KMS-11 (cell line): ENCODE measurements around the gene HOXC9.

Experiments
- H2AFZ ChIP-seq: fragments of 200-600 bp; sonication (generic); 2 replicates; pipeline ENCODE4 v1.6.1; 2016; ENCODE audit warnings: antibody characterized with exemption, mixed run types, low read depth
- H3K27ac ChIP-seq: fragments of 200-600 bp; sonication (generic); 2 replicates; pipeline ENCODE4 v1.6.1; 2016; ENCODE audit warnings: mild to moderate bottlenecking, mixed run types
- H3K27me3 ChIP-seq: fragments of 200-600 bp; sonication (generic); 2 replicates; pipeline ENCODE4 v1.6.1; 2017; ENCODE audit warnings: mild to moderate bottlenecking, low read depth, mixed run types, moderate library complexity; ENCODE audit not compliant: insufficient read depth
- H3K36me3 ChIP-seq: fragments of 200-600 bp; sonication (generic); 2 replicates; pipeline ENCODE4 v1.6.1; 2017; ENCODE audit warnings: mild to moderate bottlenecking, mixed run types; ENCODE audit not compliant: insufficient read depth
- H3K4me1 ChIP-seq: fragments of 200-600 bp; sonication (generic); 2 replicates; pipeline ENCODE4 v1.6.1; 2016; ENCODE audit warnings: mild to moderate bottlenecking, low read depth, mixed run types; ENCODE audit not compliant: poor library complexity, severe bottlenecking
- H3K4me2 ChIP-seq: fragments of 200-600 bp; sonication (generic); 2 replicates; pipeline ENCODE4 v1.7.0; 2016; ENCODE audit warnings: mild to moderate bottlenecking, mixed run types
- H3K4me3 ChIP-seq: fragments of 200-600 bp; sonication (generic); IDR thresholded peaks from 2 replicates; pipeline ENCODE4 v1.6.1; 2017; ENCODE audit warnings: low read depth, low read length, mixed read lengths; ENCODE audit not compliant: insufficient read depth
- H3K79me2 ChIP-seq: fragments of 200-600 bp; sonication (generic); 2 replicates; pipeline ENCODE4 v1.6.1; 2016; ENCODE audit warnings: low read depth, mixed run types; ENCODE audit not compliant: insufficient read depth
- H3K9ac ChIP-seq: fragments of 200-600 bp; sonication (generic); 2 replicates; pipeline ENCODE4 v1.6.1; 2016; ENCODE audit warnings: mild to moderate bottlenecking, mixed run types
- H4K20me1 ChIP-seq: fragments of 200-600 bp; sonication (generic); 2 replicates; pipeline ENCODE4 v1.6.1; 2016; ENCODE audit warnings: mild to moderate bottlenecking, mixed run types; ENCODE audit not compliant: insufficient read depth
- TF ChIP-seq, protein P1 (sequence below): fragments of 200-600 bp; sonication (generic); conservative IDR thresholded peaks from 2 replicates; pipeline ENCODE4 v1.6.1; 2017; ENCODE audit warnings: low read depth, mild to moderate bottlenecking, antibody characterized with exemption, low read length, moderate library complexity, mixed read lengths

HOXC9 gene

GRCh38 chr12:54033106-54033979 is 33.4 kb downstream of the HOXC9 start:
- H4K20me1 ChIP-seq, result no peaks in the 10 kb centered on the region
- no peak overlapping the region for H3K4me2 ChIP-seq
- H2AFZ ChIP-seq, result no peak overlapping the region
- no peak overlapping the region for H3K4me3 ChIP-seq
- no peaks in the 10 kb centered on the region for H3K36me3 ChIP-seq
- H3K9ac ChIP-seq, result no peak overlapping the region
- TF ChIP-seq, protein P1, sequence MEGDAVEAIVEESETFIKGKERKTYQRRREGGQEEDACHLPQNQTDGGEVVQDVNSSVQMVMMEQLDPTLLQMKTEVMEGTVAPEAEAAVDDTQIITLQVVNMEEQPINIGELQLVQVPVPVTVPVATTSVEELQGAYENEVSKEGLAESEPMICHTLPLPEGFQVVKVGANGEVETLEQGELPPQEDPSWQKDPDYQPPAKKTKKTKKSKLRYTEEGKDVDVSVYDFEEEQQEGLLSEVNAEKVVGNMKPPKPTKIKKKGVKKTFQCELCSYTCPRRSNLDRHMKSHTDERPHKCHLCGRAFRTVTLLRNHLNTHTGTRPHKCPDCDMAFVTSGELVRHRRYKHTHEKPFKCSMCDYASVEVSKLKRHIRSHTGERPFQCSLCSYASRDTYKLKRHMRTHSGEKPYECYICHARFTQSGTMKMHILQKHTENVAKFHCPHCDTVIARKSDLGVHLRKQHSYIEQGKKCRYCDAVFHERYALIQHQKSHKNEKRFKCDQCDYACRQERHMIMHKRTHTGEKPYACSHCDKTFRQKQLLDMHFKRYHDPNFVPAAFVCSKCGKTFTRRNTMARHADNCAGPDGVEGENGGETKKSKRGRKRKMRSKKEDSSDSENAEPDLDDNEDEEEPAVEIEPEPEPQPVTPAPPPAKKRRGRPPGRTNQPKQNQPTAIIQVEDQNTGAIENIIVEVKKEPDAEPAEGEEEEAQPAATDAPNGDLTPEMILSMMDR, result no peak
- H3K27me3 ChIP-seq, result peaks cover 97% of the 10 kb centered on the region
- no peaks in the 10 kb centered on the region for H3K4me1 ChIP-seq
- no peaks in the 10 kb centered on the region for H3K79me2 ChIP-seq
- H3K27ac ChIP-seq, result no peak overlapping the region

GRCh38 chr12:54033980-54034784 is 34.2 kb downstream of the HOXC9 start:
- TF ChIP-seq, protein P1, result no peak
- Histone ChIP-seq H3K4me1 (no peaks in the 10 kb centered on the region), H3K4me2 (no peak overlapping the region), H3K27ac (no peak overlapping the region), H4K20me1 (no peaks in the 10 kb centered on the region), H2AFZ (no peak overlapping the region), H3K27me3 (peaks cover 98% of the 10 kb centered on the region), H3K36me3 (no peaks in the 10 kb centered on the region), H3K9ac (no peak overlapping the region), H3K4me3 (no peak overlapping the region), H3K79me2 (no peaks in the 10 kb centered on the region)

DNA sequence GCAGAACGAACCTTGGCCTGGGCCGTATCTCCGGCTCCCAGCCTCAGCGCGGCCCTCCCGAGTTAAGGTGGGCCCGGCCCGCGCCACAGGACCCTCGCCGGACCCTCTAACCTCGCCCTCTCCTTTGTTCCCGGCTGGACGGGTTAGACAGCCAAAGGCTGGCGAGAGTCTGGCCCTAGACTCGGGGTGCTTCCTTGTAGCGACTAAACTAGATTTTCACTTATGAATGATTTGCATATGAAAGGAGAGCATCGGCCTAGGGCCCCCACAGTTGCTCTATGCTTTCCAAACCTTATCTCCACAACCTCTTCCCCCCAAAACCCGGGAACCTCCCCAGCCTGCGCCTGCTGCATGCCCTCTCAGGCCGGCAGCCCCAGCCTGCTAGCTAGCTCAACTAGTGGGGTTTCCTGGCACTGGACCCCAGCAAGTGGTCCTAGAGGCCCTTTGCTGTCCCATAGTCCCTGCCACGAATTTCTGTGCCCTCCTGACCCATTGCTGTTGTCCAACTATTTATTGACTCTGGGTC is 34.9 kb downstream of the HOXC9 start:
- Histone ChIP-seq H3K36me3 (no peaks in the 10 kb centered on the region), H4K20me1 (no peaks in the 10 kb centered on the region), H3K79me2 (no peaks in the 10 kb centered on the region), H3K9ac (no peak overlapping the region), H3K27ac (no peak overlapping the region), H3K4me3 (no peak overlapping the region), H3K4me2 (no peak overlapping the region), H3K27me3 (peaks cover 99% of the 10 kb centered on the region), H3K4me1 (no peaks in the 10 kb centered on the region), H2AFZ (no peak overlapping the region)
- TF ChIP-seq, protein P1, result no peak

DNA sequence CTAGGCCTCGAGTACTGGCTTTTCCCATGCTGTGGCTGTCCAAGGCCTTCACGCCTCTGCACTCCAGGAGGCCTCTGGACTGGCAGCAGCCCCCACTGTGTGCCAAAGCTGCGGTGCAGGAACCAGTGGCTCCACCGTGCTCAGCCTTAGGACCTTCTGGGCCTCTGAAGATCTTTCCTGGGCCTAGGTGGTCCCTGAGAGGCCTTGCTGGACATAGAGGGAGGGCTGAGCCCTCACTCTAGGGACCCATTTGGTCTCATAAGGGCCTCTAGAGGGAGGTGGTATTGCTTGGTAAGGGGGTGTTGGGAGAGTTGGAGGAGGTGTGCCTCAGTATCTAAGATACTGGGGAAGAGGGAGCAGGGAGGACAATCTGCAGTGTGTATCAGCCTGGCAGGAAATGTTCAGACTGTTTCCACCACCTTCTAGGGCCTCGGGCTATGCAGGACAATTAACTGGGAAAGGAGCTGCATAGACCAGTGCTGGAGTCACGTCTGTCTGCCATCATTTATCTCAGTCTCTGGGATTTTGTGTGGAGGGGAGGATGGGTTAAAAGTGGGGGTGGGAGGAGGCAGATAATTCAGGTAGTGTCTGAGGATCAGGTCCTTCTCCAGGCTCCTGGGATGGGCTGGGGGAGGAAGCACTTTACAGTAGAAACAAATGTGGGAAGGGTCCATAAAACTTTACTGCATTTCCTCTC is 35.8 kb downstream of the HOXC9 start:
- Histone ChIP-seq H4K20me1 (no peaks in the 10 kb centered on the region), H3K4me2 (no peak overlapping the region), H3K4me1 (no peaks in the 10 kb centered on the region), H2AFZ (no peak overlapping the region), H3K79me2 (no peaks in the 10 kb centered on the region), H3K4me3 (no peak overlapping the region), H3K36me3 (no peaks in the 10 kb centered on the region), H3K27ac (no peak overlapping the region), H3K27me3 (peaks cover 99% of the 10 kb centered on the region), H3K9ac (no peak overlapping the region)
- TF ChIP-seq, protein P1, result no peak
